Epidermal melanocyte (primary cell): ENCODE data around the gene TIMM50.

Experiments used
- DNase-seq: peaks from one replicate; pipeline ENCODE4 v3.0.0; 2011; ENCODE audit warnings: low spot score; ENCODE audit not compliant: insufficient read length

Gene TIMM50

DNA sequence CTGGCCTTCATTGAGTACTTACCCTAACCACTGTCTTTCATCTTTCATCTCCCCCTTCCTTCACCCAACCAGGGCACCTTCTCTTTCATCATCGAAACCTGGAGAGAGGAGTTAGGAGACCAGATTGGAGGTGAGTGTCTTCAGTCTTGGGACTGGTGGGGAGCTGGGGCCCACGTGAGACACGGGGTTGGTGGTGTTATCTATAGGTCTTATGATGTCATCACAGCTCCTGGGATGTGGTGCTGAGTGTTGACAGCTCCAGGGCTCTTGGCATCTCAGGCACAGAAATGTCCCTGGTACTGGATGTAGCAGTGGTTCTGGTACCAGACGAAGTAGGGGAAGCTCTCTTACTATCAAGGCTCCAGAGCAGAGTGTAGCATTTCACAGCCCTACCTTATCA is 19.9 kb downstream of the TIMM50 start:
- DNase-seq = no peak

DNA sequence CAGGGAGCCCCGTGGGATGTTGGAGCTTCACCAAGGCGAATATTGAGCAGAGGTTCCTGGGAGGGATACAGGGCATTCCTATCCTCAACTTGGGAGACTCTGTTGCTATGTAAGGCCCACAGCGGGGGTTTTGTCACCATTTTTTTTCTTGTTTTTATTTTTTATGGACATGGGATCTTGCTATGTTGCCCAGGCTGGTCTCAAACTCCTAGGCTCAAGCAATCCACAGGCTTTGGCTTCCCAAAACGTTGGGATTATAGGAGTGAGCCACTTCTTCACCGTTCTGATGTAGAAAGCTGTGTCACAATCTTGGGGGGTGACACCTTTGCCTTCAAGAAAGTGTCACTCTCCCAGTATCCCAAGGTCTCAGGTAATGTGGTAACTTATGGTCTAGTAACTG is 20.7 kb downstream of the TIMM50 start:
- DNase-seq = no peak

DNA sequence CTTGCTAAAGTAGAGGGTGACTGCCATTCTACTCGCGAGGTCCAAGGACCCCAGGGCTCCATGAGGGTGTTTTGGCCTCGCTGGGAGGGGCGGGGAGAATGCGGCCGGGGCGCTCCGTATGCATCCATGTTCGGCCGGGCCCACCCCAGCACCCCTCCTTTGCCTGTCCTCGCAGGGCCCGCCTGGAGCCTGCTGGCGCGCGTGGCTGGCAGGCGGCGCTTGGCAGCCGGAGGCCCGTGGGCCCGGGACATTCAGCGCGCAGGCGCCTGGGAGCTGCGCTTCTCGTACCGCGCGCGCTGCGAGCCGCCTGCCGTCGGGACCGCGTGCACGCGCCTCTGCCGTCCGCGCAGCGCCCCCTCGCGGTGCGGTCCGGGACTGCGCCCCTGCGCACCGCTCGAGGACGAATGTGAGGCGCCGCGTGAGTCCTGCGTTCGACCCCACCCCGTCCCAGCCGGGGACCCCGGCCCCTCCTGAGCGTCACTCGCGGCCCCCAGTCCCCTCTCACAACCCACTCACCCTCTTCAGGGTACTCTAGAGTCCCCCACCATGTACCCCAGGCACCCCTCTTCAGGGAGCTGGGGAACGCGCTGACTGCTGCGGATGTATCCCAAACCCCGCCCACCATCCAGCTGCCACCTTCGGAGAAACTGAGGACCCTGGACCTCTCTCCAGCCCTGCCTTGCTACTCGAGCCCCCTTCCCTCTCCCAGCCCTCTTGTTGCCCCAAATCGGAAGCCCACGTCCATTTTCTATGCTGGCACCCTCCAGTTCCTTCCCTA is 22.2 kb downstream of the TIMM50 start:
- peak; percentile 75 for DNase-seq

DNA sequence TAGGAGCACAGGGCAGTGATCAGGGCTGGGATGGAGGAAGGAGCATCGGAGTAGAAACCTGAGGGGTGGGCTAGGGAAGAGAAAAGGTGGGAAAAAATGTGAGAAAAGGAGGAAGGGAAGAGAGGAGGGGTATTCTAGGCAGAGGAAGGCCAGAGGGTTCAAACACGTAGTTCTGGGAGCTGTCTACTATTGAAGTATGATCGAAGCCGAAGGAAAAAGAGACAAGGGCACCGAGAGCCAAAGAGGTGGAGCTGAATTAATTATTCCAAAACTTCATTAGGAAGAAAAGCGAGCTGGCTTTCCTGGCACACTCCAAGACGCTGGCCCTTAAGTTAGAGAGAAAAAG is 25.9 kb downstream of the TIMM50 start:
- no peak for DNase-seq

DNA sequence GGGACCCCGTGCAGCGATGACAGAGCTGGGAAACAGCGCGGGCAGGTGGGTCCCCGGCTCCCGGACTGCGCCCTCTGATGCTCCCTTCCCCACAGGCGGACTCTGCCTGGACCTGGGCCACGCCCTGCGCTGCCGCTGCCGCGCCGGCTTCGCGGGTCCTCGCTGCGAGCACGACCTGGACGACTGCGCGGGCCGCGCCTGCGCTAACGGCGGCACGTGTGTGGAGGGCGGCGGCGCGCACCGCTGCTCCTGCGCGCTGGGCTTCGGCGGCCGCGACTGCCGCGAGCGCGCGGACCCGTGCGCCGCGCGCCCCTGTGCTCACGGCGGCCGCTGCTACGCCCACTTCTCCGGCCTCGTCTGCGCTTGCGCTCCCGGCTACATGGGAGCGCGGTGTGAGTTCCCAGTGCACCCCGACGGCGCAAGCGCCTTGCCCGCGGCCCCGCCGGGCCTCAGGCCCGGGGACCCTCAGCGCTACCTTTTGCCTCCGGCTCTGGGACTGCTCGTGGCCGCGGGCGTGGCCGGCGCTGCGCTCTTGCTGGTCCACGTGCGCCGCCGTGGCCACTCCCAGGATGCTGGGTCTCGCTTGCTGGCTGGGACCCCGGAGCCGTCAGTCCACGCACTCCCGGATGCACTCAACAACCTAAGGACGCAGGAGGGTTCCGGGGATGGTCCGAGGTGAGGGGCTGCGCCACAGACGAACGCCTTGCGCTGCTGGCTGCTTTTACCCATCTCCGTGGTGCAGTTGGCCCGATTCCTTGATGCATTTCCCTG is 26.5 kb downstream of the TIMM50 start:
- DNase-seq = peak; percentile 60

DNA sequence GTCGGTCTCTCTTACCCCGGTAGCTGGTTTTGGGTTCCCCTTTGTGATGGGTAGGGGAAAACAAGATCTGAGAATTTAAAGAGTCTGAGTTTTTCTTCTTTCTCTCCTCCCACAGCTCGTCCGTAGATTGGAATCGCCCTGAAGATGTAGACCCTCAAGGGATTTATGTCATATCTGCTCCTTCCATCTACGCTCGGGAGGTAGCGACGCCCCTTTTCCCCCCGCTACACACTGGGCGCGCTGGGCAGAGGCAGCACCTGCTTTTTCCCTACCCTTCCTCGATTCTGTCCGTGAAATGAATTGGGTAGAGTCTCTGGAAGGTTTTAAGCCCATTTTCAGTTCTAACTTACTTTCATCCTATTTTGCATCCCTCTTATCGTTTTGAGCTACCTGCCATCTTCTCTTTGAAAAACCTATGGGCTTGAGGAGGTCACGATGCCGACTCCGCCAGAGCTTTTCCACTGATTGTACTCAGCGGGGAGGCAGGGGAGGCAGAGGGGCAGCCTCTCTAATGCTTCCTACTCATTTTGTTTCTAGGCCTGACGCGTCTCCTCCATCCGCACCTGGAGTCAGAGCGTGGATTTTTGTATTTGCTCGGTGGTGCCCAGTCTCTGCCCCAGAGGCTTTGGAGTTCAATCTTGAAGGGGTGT is 27.2 kb downstream of the TIMM50 start:
- no peak for DNase-seq

DNA sequence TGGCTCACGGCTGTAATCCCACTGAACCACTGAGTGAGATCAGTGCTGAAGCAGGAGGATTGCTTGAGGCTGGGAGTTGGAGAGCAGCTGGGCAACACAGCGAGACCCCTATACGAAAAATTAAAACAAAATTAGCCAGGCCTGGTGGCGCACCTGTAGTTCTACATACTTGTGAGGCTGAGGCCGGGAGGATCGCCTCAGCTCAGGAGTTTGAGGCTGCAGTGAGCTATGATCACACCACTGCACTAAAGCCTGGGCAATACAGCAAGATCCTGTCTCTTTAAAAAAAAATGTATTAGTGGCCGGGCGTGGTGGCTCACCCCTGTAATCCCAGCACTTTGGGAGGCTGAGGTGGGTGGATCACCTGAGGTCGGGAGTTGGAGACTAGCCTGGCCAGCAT is 28.0 kb downstream of the TIMM50 start:
- DNase-seq = no peak

DNA sequence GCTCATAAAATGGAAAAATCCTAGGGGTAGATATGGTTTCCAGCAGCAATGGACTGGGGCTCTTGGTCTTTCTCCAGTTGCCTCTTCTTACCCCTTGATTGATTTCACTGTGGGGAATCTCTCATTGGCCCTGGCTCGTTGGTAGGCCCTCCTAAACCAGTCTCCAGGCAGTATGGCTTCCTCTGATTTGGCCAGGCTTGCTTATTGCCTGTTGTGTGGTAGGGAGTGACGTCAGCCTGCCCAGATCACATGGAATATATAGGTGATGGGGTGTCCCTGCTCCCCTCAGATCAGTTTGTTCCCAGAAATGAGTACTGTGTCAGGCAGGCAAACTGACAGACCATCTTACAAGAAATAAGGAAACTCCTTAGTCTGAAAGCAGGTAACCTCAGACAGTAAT is 28.6 kb downstream of the TIMM50 start:
- DNase-seq = no peak

DNA sequence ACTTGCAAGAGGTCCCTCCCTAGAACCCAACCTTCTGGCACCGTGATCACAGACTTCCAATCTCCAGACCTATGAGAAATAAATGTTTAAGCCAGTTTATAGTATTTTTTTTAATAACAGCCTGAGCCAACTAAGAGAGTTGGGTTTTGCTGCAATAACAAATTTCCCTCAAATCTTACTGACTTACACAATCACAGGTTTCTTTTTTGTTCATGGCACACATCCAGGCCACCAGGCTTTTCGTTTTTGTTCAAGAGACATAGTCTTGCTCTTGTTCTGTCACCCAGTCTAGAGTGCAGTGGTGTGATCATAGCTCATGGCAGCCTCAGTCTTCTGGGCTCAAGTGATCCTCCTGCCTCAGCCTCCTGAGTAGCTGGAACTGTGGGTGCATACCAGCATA is 32.4 kb downstream of the TIMM50 start:
- DNase-seq = no peak

DNA sequence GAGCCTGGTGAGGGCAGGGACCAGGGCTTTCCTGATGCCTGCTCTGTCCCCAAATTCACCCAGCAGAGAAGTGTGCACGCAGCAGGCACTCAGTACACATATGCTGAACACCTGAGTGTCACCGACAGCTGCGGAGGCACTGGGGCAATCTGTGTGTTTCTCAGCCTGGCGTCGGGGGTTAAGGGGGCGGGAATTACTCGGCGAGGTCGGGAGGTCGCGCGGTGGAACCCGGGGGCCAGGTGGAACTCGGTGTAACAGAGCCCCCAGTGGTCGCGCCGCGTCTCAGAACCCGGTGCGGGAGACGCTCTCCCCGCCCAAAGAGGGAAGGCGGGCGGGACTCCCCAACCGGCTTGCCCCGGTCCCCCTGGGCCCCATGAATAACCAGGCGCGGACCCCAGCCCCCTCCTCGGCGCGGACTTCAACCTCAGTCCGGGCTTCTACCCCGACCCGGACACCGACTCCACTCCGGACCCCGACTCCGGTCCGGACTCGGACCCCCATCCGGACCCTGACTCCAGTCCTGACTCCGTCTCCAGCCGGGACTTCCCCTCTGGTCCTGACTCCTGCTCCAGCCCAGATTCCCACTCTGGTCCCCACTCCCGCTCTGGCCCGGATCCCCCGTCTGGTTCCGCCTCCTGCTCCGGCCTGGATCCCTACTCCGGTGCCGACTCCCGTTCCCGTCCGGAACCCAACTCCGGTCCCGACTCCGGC is 34.4 kb downstream of the TIMM50 start, which contains the start of gene SELENOV:
SELENOV (plus strand) TSS at position 300 of the 711 bp plus-strand sequence; CDS start at position 374, 74 bp downstream.
- DNase-seq = no peak

DNA sequence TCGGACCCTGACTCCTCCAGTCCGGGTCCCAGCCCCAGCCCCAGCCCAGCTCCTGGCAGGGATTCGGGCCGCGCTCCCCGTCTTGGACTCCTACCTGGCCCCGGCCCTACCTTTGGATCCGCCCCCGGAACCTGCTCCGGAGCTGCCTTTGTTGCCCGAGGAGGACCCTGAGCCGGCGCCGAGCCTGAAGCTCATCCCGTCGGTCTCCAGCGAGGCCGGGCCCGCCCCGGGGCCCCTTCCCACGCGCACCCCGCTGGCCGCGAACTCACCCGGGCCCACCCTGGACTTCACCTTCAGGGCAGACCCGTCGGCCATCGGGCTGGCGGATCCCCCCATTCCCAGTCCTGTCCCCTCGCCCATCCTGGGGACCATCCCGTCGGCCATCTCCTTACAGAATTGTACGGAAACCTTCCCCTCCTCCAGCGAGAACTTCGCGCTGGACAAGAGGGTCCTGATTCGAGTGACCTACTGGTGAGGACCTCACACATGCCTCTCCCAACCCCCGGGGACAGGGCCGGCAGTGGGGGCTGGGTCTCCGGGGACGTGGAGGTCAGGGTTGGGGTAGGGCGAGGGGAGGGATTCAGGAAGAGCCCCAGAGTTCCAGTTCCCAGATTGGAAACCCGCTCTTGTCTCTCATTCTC is 35.0 kb downstream of the TIMM50 start:
- DNase-seq = no peak

DNA sequence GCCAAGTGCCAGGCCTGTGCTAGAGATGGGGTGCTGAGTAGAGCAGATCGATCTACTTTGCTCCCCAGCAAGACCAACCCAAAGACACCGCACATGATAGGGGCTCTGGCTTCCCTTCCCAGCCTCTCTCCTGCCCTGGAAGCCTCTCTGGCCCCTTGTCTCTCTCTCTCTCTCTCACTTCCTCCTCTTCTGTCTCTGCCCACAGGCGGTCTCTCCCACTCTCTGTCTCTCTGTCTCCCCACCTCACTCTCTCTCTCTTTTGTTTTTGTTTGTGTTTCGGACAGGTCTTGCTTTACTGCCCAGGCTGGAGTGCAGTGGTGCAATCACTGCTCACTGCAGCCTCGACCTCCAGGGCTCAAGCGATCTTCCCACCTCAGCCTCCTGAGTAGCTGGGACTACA is 35.6 kb downstream of the TIMM50 start:
- no peak for DNase-seq

DNA sequence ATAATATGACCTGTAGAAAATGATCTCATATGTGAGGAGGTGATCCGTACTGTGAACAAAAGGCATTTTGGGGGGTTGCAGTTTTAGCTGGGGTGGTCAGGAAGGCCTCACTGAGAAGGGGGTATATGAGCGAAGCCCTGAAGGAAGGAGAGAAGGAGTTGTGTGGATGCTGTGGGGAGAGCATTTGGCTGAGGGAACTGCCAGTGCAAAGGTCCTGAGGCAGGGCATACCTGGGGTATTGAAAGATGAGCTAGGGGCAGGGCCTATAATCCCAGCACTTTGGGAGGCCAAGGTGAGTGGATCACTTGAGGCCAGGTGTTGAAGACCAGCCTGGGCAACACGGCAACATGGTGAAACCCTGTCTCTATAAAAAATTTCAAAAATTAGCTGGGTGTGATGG is 36.8 kb downstream of the TIMM50 start:
- no peak for DNase-seq

DNA sequence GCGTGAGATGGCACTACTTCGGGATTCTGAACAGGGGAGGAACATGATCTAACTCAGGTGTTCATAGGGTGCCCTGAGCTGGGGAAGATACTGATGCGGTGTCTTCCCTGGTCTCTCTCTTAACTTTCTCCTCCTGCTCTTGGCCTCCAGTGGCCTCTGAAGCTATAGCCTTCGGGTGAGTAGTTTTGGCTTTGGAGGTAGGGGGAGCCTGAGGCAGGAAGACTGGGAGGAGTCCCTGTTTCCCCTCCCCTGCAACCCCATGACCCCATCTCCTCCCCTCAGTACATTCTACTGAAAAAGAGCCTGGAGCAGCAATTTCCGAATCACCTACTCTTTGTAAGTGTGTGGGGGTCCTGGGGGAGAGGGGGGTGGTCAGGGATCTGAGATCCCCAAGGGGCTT is 37.8 kb downstream of the TIMM50 start:
- DNase-seq = no peak

DNA sequence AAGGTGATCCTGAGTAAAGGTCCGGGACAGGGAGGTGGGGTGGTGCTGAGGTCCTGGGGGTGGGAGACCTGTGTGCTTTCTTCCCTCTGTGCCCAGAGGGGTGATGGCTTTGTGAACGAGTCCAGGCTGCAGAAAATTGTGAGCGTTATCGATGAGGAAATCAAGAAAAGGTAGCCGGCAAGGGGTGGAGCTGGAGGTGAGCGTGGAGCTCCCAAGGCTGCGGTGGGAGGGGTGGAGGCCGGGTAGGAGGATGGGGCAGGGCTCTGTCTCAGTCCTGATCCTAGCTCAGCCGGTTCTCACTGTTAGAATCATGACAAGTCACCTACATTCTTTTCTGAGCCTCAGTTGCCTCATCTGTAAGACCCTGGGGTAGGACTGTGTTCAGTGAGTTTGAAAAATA is 38.3 kb downstream of the TIMM50 start:
- no peak for DNase-seq

DNA sequence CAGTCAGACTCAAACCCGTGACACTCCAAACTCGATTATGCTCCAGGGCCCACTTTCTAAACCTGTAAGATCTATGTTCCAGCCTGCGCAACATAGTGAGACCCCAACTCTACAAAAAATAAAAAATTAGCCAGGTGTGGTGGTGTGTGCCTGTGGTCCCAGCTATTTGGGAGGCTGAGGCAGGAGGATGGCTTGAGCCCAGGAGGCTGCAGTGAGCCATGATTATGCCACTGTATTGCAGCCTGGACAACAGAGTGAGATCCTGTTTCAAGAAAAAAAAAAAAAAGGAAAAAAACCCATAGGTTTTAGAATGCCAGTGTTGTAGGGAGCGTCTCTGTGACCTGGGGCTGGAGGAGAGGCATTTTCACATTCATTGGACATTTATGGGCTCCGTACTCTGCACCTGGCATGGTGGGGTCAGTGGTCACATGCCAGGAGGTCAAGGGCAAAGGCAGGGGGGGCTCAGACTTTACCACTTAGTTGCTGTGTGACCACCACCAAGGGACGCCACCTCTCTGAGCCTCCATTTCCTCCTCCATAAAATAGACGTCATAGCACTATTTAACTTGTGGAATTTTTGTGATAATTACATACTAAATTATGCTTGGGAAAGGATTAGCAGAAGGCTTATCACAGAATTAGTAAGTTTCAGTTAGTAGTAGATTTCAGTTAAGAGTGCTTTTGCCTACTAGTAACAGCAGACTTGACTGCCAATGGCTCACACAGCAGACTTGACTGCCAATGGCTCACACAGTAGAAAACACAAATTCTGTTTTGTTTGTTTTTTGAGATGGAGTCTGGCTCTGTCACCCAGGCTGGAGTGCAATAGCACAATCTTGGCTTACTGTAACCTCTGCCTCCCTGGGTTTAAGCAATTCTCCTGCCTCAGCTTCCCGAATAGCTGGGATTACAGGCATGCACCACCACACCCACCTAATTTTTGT is 40.2 kb downstream of the TIMM50 start:
- DNase-seq = no peak

DNA sequence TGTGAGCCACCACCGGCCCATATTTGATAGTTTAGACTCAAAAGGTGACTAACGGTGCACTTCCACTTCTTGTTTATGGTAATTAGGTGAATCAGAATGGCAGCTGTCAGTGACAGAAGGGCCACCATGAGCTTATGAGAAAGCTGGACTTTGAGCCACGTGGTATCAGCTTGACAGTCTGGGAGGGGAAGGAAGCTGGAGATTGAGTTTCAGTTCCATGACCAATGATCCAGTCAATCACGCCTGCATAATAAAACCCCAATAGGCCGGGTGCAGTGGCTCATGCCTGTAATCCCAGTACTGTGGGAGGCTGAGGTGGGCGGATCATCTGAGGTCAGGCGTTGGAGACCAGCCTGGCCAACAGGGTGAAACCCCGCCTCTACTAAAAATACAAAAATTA is 43.9 kb downstream of the TIMM50 start:
- no peak for DNase-seq

DNA sequence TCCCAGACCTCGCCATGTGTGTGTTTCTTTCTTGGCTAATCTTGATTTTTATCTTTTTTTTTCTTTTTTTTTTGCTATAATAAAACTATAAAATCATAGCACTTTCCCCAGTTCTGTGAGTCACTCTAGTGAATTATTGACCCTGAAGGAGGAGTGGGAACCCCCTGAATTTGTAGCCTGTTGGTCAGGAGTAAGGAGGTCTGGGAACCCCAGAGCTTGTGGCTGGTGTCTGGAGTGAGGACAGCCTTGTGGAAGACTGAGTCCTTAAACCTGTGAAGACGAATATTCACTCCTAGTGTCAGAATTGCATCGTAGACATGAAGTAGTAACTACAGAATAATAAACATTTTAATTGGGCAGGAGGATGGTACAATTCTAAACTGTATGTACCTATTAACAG is 44.6 kb downstream of the TIMM50 start:
- DNase-seq = no peak

DNA sequence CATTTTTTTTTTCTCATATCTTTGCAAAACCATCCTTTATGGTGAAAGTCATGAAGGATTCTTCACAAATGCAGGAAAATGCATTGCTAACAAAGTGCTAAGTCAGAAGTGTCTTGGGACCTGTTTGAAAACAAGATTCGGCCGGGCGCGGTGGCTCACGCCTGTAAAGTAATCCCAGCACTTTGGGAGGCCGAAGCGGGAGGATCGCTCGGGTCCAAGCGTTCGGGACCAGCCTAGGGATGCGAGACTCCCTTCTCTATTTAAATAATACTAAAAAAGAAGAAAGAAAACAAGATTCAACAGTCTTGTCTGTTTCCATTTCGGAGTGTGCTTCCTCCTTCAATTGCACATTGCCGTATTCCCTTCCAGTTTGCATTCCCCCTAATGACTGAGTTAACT is 51.2 kb downstream of the TIMM50 start:
- DNase-seq = no peak
